Renal pelvis (tissue), 12 donors: ENCODE measurements around the gene SPTBN5. TPM values are rescaled to one million over a fixed set of nuclear protein-coding genes. Genes with fewer than 3 reads are reported as not detected.

Experiments
- DNase-seq: peaks from one replicate; pipeline ENCODE4 v3.0.0-alpha.2; 2013
- long read RNA-seq, 16 experiments: transcript quantifications; one replicate each; lab custom pipeline, GENCODE V29; 2026
- polyA plus RNA-seq, 3 donors: library from polyadenylated mRNA; unstranded; fragments of 120-200 nt; gene quantifications; one replicate each; pipeline ENCODE4 v1.2.1, GENCODE V29; 2013; ENCODE audit not compliant: insufficient read length in 3 of 3

SPTBN5 gene
- polyA plus RNA-seq, result 1 to 10 TPM; 2.7 to 3.0 (median 2.9) TPM
- long read RNA-seq, donor 1, result 0 reads
- long read RNA-seq, donor 2, result 0 reads
- long read RNA-seq, donor 3, result 0 reads
- long read RNA-seq, donor 4, result 0 reads
- long read RNA-seq, donor 5, result 0 reads
- long read RNA-seq, donor 6, result 0 reads
- long read RNA-seq, donor 7, result 0 reads
- long read RNA-seq, donor 8, result 0 reads
- long read RNA-seq, donor 9, result 0 reads
- long read RNA-seq, donor 10, result 0 reads
- long read RNA-seq, donor 11, result 0 reads
- long read RNA-seq, donor 12, result 0 reads
- long read RNA-seq, donor 13, result 0 reads
- long read RNA-seq, donor 14, result 0 reads
- long read RNA-seq, donor 15, result 0 reads
- long read RNA-seq, donor 16, result 0 reads

- no peak for DNase-seq
Measured at GRCh38 chr15:41893422-41894250, at the start of gene SPTBN5. Gene SPTBN5, minus strand, starts transcription at chr15:41894053. Its CDS starts 556 bp downstream, at chr15:41893497.

GRCh38 chr15:41942886-41943285 is 49.0 kb upstream of the SPTBN5 start:
- DNase-seq, result no peak

- DNase-seq, result no peak
Measured at GRCh38 chr15:41941644-41942415, 48.0 kb upstream of the SPTBN5 start.

- DNase-seq, result no peak
Measured at GRCh38 chr15:41940441-41940857, 46.6 kb upstream of the SPTBN5 start.

GRCh38 chr15:41939986-41940385 is 46.1 kb upstream of the SPTBN5 start:
- no peak for DNase-seq

GRCh38 chr15:41937568-41937923 is 43.7 kb upstream of the SPTBN5 start:
- DNase-seq, result no peak

GRCh38 chr15:41936649-41937567 is 43.1 kb upstream of the SPTBN5 start:
- DNase-seq, result no peak

- no peak for DNase-seq
Measured at GRCh38 chr15:41936155-41936554, 42.3 kb upstream of the SPTBN5 start.

GRCh38 chr15:41935566-41936020 is 41.7 kb upstream of the SPTBN5 start:
- DNase-seq, result no peak

GRCh38 chr15:41934843-41935242 is 41.0 kb upstream of the SPTBN5 start:
- no peak for DNase-seq

- no peak for DNase-seq
Measured at GRCh38 chr15:41933771-41934170, 39.9 kb upstream of the SPTBN5 start.

- no peak for DNase-seq
Measured at GRCh38 chr15:41933326-41933725, 39.5 kb upstream of the SPTBN5 start.

GRCh38 chr15:41932511-41933289 is 38.8 kb upstream of the SPTBN5 start:
- no peak for DNase-seq

- DNase-seq, result no peak
Measured at GRCh38 chr15:41932101-41932500, 38.2 kb upstream of the SPTBN5 start.

- no peak for DNase-seq
Measured at GRCh38 chr15:41930867-41931222, 37.0 kb upstream of the SPTBN5 start.

GRCh38 chr15:41930221-41930866 is 36.5 kb upstream of the SPTBN5 start:
- DNase-seq, result no peak

GRCh38 chr15:41928637-41929620 is 35.1 kb upstream of the SPTBN5 start:
- no peak for DNase-seq

- DNase-seq, result no peak
Measured at GRCh38 chr15:41928100-41928499, 34.2 kb upstream of the SPTBN5 start.

- no peak for DNase-seq
Measured at GRCh38 chr15:41927536-41927935, 33.7 kb upstream of the SPTBN5 start.
